ENCODE results near the gene GMDS. TPM values are rescaled to one million over a fixed set of nuclear protein-coding genes. Genes with fewer than 3 reads are reported as not detected.

The GMDS gene
- total and polyA plus RNA-seq, 2 of the 4 experiments (the other 2 are of a cell fraction) = 7.3 to 21.9 TPM

DNA sequence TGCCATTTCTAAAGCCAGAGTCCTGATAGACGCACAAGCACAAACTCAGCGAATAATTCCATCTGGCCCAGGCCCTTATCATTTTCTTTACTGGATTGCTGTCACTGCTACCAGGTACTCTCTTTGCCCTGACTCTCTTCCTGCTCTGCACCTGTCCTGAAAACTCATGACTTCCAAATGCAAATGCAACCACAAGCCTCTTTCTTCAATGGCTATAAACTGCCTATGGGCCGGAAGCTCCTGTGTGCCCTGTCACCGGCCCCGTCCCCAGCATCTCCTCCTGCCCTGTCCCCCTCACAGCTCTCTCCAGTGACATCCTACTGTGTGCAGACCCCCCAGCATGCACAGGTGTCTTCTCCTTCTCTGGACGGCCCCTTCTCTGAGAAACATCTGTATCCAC, 302.6 kb downstream of the GMDS start:
- H3K9me3 ChIP-seq (ENCODE audit: control insufficient read depth, insufficient read depth, low read length) = no peaks in the 10 kb centered on the region
- no peak overlapping the region for H3K4me3 ChIP-seq (ENCODE audit: insufficient read depth, low read depth, low read length)
- H2BK20ac ChIP-seq (ENCODE audit: low read depth, low read length) = no peak overlapping the region
- no peaks in the 10 kb centered on the region for H3K4me1 ChIP-seq (ENCODE audit: control insufficient read depth, insufficient read depth, low read length)
- no peak overlapping the region for H3K9ac ChIP-seq (ENCODE audit: low read depth, low read length)
- no peak for TF ChIP-seq BHLHE40 (IDR thresholded peaks at IDR 0.05; ENCODE audit: low read depth, low read length)
- no peak for TF ChIP-seq CEBPB (IDR thresholded peaks at IDR 0.05; ENCODE audit: low read depth, low read length)
- no peak for TF ChIP-seq USF2 (IDR thresholded peaks at IDR 0.05; ENCODE audit: low read depth, low read length)
- no peak for TF ChIP-seq CTCF (conservative IDR thresholded peaks at IDR 0.05; ENCODE audit: low read depth, low read length)
- TF ChIP-seq FOS (IDR thresholded peaks at IDR 0.05; ENCODE audit: low read depth, low read length) = no peak
- TF ChIP-seq RCOR1 (IDR thresholded peaks at IDR 0.05; ENCODE audit: insufficient replicate concordance, low read length) = no peak
- no peak for TF ChIP-seq MXI1 (IDR thresholded peaks at IDR 0.05; ENCODE audit: borderline replicate concordance, low read depth, low read length)
- TF ChIP-seq, protein P1, sequence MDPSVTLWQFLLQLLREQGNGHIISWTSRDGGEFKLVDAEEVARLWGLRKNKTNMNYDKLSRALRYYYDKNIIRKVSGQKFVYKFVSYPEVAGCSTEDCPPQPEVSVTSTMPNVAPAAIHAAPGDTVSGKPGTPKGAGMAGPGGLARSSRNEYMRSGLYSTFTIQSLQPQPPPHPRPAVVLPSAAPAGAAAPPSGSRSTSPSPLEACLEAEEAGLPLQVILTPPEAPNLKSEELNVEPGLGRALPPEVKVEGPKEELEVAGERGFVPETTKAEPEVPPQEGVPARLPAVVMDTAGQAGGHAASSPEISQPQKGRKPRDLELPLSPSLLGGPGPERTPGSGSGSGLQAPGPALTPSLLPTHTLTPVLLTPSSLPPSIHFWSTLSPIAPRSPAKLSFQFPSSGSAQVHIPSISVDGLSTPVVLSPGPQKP (IDR thresholded peaks at IDR 0.05; ENCODE audit: borderline replicate concordance, low read depth, low read length) = no peak
- TF ChIP-seq RFX5 (IDR thresholded peaks at IDR 0.05; ENCODE audit: low read depth, low read length) = no peak
- no peak for TF ChIP-seq RAD21 (IDR thresholded peaks at IDR 0.05; ENCODE audit: low read length)
- TF ChIP-seq NFE2L2 (IDR thresholded peaks at IDR 0.05; ENCODE audit: low read depth, low read length) = no peak
- TF ChIP-seq POLR2A (IDR thresholded peaks at IDR 0.05; ENCODE audit: low read depth, low read length) = no peak
- TF ChIP-seq MAZ (IDR thresholded peaks at IDR 0.05; ENCODE audit: borderline replicate concordance, low read depth, low read length) = no peak
- TF ChIP-seq MAFK (IDR thresholded peaks at IDR 0.05; ENCODE audit: low read depth, low read length) = no peak
- TF ChIP-seq CHD1 (IDR thresholded peaks at IDR 0.05; ENCODE audit: low read depth, low read length) = no peak
- no peak for TF ChIP-seq SMC3 (IDR thresholded peaks at IDR 0.05; ENCODE audit: low read depth, low read length)
- dilution Hi-C loops (cut with HindIII; ENCODE audit: low sequenced_read_pairs, unreplicated experiment) (no loop called here), in situ Hi-C loops (cut with MboI; ENCODE audit: low sequenced_read_pairs) (no loop called here), intact Hi-C loops (cut with micrococcal nuclease) (no loop called here)
- DNase-seq (no peak), ATAC-seq (ENCODE audit: low read depth) (no peak)
- H3K14ac ChIP-seq (replicated peaks; ENCODE audit: low read depth, low read length) = no peak overlapping the region
- H3K4ac ChIP-seq (ENCODE audit: low read depth, low read length) = no peak overlapping the region
- no peak overlapping the region for H3K18ac ChIP-seq (ENCODE audit: low read depth, low read length)
- no peak overlapping the region for H2AK9ac ChIP-seq (replicated peaks; ENCODE audit: low read depth, low read length, poor library complexity)
- BruUV-seq (replicated peaks) = no TSS peak
- no peak overlapping the region for H2BK5ac ChIP-seq (ENCODE audit: low read depth, low read length, poor library complexity, severe bottlenecking)
- WGBS, 2 experiments (ENCODE audit: extremely low coverage in 2 of 2, insufficient read length in 1 of 2) = 96% methylated on average over 5 of the region's 6 CpGs; no CpG with 5 or more reads in 1 of the 2 experiments
- CTCF ChIA-PET = no interaction called here
- H4K91ac ChIP-seq (ENCODE audit: insufficient read depth, low read depth, low read length) = no peak overlapping the region
- H3K4me2 ChIP-seq (ENCODE audit: low read depth, low read length) = no peak overlapping the region
- no peak overlapping the region for H4K8ac ChIP-seq (ENCODE audit: low read depth in 2 of 2, low read length in 2 of 2)
- no peak overlapping the region for H4K5ac ChIP-seq (ENCODE audit: low read depth, low read length)
- H3K79me1 ChIP-seq (ENCODE audit: low read depth in 1 of 2, low read length in 2 of 2) = no peaks in the 10 kb centered on the region
- H3K9me1 ChIP-seq (ENCODE audit: insufficient read depth, low read length) = no peaks in the 10 kb centered on the region; the same call in 1 of the 2 replicates
- no peaks in the 10 kb centered on the region for H4K20me1 ChIP-seq (ENCODE audit: insufficient read depth, low read length)
- no peak overlapping the region for H2BK120ac ChIP-seq (ENCODE audit: low read depth, low read length)
- H3K27me3 ChIP-seq (ENCODE audit: control insufficient read depth, insufficient read depth, low read length) = no peaks in the 10 kb centered on the region
- H2BK15ac ChIP-seq (ENCODE audit: low read depth, low read length) = no peak overlapping the region
- H3K36me3 ChIP-seq (ENCODE audit: control insufficient read depth, insufficient read depth, low read length) = no peaks in the 10 kb centered on the region
- POLR2A ChIA-PET (ENCODE audit: unreplicated experiment) = no interaction called here
- no peak overlapping the region for H3K27ac ChIP-seq (ENCODE audit: insufficient read depth, low read length)
- H3K23ac ChIP-seq (ENCODE audit: low read depth, low read length) = no peak overlapping the region
- no peak overlapping the region for H2AFZ ChIP-seq (replicated peaks; ENCODE audit: low read length, poor library complexity)
- H3K56ac ChIP-seq (ENCODE audit: extremely low read depth, insufficient read depth, low read length) = no peak overlapping the region
- H2AK5ac ChIP-seq (ENCODE audit: low read depth, low read length) = no peak overlapping the region
